Parathyroid adenoma (tissue), 2 donors: Measurements from ENCODE around the gene HORMAD1.
"Not testable (repeated sequence)": the region's sequence is repeated elsewhere in the genome, so short reads cannot be mapped to it uniquely, and the experiment has no call there.

Experiments used
- H2AFZ ChIP-seq: fragments of 300-600 bp; sonication (generic); one replicate; pipeline ENCODE4 v1.7.0; 2017; ENCODE audit warnings: antibody characterized with exemption, mild to moderate bottlenecking
- H3K27ac ChIP-seq: fragments of 300-600 bp; sonication (generic); one replicate; pipeline ENCODE4 v1.7.0; 2017
- H3K27me3 ChIP-seq: fragments of 300-600 bp; sonication (generic); one replicate; pipeline ENCODE4 v1.7.0; 2017; ENCODE audit warnings: low read length; ENCODE audit not compliant: control insufficient read depth, insufficient read depth
- H3K36me3 ChIP-seq: fragments of 300-600 bp; sonication (generic); one replicate; pipeline ENCODE4 v1.7.0; 2017; ENCODE audit warnings: low read length; ENCODE audit not compliant: control insufficient read depth, insufficient read depth
- H3K4me1 ChIP-seq: fragments of 300-600 bp; sonication (generic); one replicate; pipeline ENCODE4 v1.7.0; 2017; ENCODE audit warnings: control low read depth
- H3K4me2 ChIP-seq: fragments of 300-600 bp; sonication (generic); one replicate; pipeline ENCODE4 v1.7.0; 2017; ENCODE audit warnings: low read length
- H3K4me3 ChIP-seq: fragments of 300-600 bp; sonication (generic); one replicate; pipeline ENCODE4 v1.7.0; 2017; ENCODE audit warnings: low read depth, low read length
- H3K79me2 ChIP-seq: fragments of 300-600 bp; sonication (generic); one replicate; pipeline ENCODE4 v1.7.0; 2017; ENCODE audit warnings: control low read depth
- H3K9ac ChIP-seq: fragments of 300-600 bp; sonication (generic); one replicate; pipeline ENCODE4 v1.7.0; 2017; ENCODE audit warnings: mild to moderate bottlenecking
- H3K9me3 ChIP-seq: fragments of 300-600 bp; sonication (generic); one replicate; pipeline ENCODE4 v1.7.0; 2017; ENCODE audit warnings: low read length; ENCODE audit not compliant: control insufficient read depth
- TF ChIP-seq, protein P1 (sequence below): fragments of 300-600 bp; sonication (generic); IDR thresholded peaks from one replicate; pipeline ENCODE4 v1.7.0; 2017; ENCODE audit warnings: antibody characterized with exemption, mild to moderate bottlenecking
- donor health status: primary hyperparathyroidism.

HORMAD1 gene, protein sequence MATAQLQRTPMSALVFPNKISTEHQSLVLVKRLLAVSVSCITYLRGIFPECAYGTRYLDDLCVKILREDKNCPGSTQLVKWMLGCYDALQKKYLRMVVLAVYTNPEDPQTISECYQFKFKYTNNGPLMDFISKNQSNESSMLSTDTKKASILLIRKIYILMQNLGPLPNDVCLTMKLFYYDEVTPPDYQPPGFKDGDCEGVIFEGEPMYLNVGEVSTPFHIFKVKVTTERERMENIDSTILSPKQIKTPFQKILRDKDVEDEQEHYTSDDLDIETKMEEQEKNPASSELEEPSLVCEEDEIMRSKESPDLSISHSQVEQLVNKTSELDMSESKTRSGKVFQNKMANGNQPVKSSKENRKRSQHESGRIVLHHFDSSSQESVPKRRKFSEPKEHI

DNA sequence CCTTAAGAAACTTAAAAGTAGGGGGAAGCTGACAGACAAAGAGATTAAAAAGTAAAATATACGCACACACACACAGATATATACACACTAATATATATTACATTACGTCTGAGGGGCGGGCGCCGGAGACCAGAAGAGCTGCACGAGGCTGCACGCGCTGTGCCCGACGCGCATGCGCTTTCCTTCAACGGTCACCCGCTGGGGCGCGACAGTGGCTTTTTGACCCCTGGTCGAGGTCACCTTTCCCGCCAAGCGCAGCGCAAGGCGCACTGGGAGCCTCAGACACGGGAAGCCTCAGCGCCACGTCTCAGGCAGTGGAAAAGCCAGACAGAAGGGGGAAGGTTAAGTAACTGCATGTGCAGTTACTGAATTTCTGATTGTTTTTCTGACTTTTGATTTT, at the start of gene HORMAD1:
HORMAD1 (minus strand) TSS at position 193 of the 400 bp plus-strand sequence. CDS start 1,390 bp downstream, outside the sequence.
- H3K4me3 ChIP-seq = no peak within 1 kb of the TSS
- no peak within 1 kb of the TSS for H2AFZ ChIP-seq
- TF ChIP-seq, protein P1, sequence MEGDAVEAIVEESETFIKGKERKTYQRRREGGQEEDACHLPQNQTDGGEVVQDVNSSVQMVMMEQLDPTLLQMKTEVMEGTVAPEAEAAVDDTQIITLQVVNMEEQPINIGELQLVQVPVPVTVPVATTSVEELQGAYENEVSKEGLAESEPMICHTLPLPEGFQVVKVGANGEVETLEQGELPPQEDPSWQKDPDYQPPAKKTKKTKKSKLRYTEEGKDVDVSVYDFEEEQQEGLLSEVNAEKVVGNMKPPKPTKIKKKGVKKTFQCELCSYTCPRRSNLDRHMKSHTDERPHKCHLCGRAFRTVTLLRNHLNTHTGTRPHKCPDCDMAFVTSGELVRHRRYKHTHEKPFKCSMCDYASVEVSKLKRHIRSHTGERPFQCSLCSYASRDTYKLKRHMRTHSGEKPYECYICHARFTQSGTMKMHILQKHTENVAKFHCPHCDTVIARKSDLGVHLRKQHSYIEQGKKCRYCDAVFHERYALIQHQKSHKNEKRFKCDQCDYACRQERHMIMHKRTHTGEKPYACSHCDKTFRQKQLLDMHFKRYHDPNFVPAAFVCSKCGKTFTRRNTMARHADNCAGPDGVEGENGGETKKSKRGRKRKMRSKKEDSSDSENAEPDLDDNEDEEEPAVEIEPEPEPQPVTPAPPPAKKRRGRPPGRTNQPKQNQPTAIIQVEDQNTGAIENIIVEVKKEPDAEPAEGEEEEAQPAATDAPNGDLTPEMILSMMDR = no peak
- no peaks in the 10 kb centered on the region for H3K79me2 ChIP-seq
- no peak within 1 kb of the TSS for H3K9ac ChIP-seq
- H3K36me3 ChIP-seq = no peaks in the 10 kb centered on the region
- H3K27me3 ChIP-seq = no peaks in the 10 kb centered on the region
- H3K9me3 ChIP-seq = no peaks in the 10 kb centered on the region
- no peaks in the 10 kb centered on the region for H3K4me1 ChIP-seq
- H3K27ac ChIP-seq = no peak within 1 kb of the TSS
- no peak within 1 kb of the TSS for H3K4me2 ChIP-seq

GRCh38 chr1:150767704-150768103, 47.0 kb upstream of the HORMAD1 start:
- H3K4me3 ChIP-seq, H3K4me1 ChIP-seq, H3K9ac ChIP-seq, H3K79me2 ChIP-seq, H3K9me3 ChIP-seq, H2AFZ ChIP-seq, H3K36me3 ChIP-seq, H3K27ac ChIP-seq, H3K27me3 ChIP-seq, H3K4me2 ChIP-seq: not testable (repeated sequence)

DNA sequence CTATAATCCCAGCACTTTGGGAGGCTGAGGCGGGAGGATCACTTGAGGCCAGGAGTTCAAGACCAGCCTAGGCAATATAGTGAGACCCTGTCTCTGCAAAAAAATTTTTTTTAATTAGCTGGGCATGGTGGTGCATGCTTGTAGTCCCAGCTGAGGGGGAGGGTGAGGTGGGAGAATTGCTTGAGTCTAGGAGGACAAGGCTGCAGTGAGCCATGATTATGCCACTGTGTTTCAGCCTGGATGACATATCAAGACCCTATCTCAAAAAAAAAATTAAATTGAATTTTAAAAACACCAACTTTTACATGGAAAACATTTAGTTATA, 45.2 kb upstream of the HORMAD1 start:
- H3K79me2 ChIP-seq, H3K27me3 ChIP-seq, H3K4me1 ChIP-seq, H3K36me3 ChIP-seq, H3K4me3 ChIP-seq, H3K9me3 ChIP-seq, H3K27ac ChIP-seq, H3K4me2 ChIP-seq, H3K9ac ChIP-seq: not testable (repeated sequence)
- peak overlapping the region; percentile 62 for H2AFZ ChIP-seq

DNA sequence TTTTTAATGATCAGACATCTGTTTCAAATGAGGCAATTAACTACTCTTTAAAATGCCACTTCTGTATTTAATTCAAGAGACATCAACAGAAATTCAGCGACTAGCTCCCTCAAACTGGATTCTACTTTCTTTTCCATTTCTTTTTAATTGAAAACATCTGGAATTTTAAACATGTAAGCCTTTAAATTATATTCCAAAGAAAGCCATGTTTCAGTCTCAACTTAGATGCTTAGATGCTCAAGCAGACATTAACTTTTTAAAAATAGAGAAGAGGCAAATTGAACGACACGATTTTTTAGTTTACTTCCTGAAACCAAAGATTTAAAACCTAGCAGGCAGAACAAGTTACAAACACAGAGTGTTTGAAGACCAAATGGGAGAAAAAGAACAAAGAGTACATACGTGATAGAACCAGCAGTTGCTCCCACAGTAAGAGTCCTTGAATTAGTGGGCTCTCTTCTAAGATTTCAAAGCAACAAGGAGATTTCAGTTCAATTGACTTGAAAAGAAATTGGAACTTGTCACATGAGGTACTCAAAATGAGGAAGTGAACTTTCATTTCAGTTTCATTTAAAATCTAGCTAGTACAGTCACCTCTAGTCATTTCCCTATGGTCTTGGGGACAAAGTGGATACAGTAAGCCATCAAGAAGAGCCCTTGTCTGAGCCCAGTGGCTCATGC, 44.7 kb upstream of the HORMAD1 start, which contains the start of gene CTSS:
CTSS (minus strand) TSS at position 483 of the 681 bp plus-strand sequence. CDS start 1,015 bp downstream, outside the sequence.
- Histone ChIP-seq H3K79me2 (no peaks in the 10 kb centered on the region), H3K4me3 (peak within 1 kb of the TSS; percentile 17), H3K9ac (no peak within 1 kb of the TSS), H3K27me3 (no peaks in the 10 kb centered on the region), H3K4me1 (no peaks in the 10 kb centered on the region), H2AFZ (peak within 1 kb of the TSS; percentile 62), H3K9me3 (no peaks in the 10 kb centered on the region), H3K27ac (no peak within 1 kb of the TSS), H3K4me2 (peak within 1 kb of the TSS; percentile 6), H3K36me3 (no peaks in the 10 kb centered on the region)
- TF ChIP-seq, protein P1 = no peak

- no peak overlapping the region for H3K27ac ChIP-seq
- no peaks in the 10 kb centered on the region for H3K9me3 ChIP-seq
- no peaks in the 10 kb centered on the region for H3K79me2 ChIP-seq
- H3K4me3 ChIP-seq = no peak overlapping the region
- no peak overlapping the region for H3K4me2 ChIP-seq
- no peaks in the 10 kb centered on the region for H3K36me3 ChIP-seq
- H3K27me3 ChIP-seq = no peaks in the 10 kb centered on the region
- H3K4me1 ChIP-seq = no peaks in the 10 kb centered on the region
- H3K9ac ChIP-seq = no peak overlapping the region
- H2AFZ ChIP-seq = no peak overlapping the region
- TF ChIP-seq, protein P1 = no peak
Observed at GRCh38 chr1:150764617-150765101, 44.0 kb upstream of the HORMAD1 start.
